UCSD-AML1 (cell line): ENCODE results near the gene LAMP1.
"Not testable (repeated sequence)": the region's sequence is repeated elsewhere in the genome, so short reads cannot be mapped to it uniquely, and the experiment has no call there.

Source experiments
- DNase-seq: peaks from one replicate; lab custom pipeline; 2025; ENCODE audit not compliant: unreplicated experiment; lab: John Stamatoyannopoulos, UW

LAMP1 gene

GRCh38 chr13:113354831-113355610, 58.0 kb downstream of the LAMP1 start:
- no peak for DNase-seq

DNA sequence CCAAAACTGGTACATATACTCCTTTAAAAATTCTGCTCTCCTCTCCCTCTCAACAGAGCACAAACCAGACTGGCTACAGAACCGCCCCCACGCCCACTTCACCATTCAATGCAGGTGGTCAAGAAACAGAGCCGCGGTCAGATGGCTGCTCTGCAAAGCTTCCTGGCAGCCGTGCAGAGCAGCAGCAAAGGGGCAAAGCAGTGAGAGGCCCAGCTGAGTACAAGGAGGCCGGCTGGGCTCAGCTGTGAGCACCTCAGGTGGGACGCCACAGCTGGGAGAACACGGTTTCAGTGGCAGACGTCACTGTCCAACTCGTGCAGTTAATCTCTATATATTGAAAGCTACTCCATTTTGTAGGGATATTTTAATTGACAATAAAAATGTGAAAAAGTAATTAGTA, 58.6 kb downstream of the LAMP1 start:
- DNase-seq = no peak

GRCh38 chr13:113356596-113356995, 59.6 kb downstream of the LAMP1 start:
- no peak for DNase-seq

DNA sequence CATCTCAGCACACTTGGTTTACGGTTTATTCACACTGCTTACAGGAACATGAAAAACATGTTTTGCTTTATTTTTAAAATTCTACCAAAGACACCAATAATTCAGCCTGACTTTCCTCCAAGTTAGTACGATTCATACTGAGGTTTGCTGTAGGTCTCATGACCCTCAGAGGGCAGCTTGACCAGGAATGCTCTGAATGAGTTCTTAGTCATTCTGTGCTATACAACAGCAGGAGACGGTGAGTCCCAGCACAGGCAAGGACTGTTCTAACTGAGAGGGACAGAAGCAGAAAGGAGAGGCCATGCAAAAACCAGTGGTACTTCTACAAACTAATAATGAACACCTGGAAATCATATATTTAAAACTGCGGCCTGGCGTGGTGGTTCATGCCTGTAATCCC, 60.5 kb downstream of the LAMP1 start:
- no peak for DNase-seq

DNA sequence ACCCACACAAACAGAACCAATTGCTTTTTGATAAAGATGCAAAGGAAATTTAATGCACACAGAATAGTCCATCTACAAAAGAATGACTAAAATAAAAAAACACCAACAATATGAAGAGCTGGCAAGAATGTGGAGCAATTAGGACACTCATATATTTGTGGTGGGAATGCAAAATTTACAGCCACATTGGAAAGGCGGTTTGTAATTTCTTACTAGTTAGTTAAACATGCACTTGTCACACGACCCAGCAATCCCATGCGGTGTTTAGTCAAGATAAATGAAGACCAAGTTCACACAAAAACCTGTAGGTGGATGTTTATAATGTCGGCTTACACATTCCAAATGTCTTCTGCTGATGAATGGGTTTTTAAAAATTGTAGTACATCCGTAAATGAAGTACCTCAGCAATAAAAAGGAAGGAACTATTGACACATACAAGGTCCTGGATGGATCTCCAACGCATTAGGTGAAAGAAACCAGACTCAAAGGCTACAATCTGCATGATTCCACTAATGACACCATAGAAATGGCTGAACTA, 61.7 kb downstream of the LAMP1 start:
- DNase-seq = no peak

DNA sequence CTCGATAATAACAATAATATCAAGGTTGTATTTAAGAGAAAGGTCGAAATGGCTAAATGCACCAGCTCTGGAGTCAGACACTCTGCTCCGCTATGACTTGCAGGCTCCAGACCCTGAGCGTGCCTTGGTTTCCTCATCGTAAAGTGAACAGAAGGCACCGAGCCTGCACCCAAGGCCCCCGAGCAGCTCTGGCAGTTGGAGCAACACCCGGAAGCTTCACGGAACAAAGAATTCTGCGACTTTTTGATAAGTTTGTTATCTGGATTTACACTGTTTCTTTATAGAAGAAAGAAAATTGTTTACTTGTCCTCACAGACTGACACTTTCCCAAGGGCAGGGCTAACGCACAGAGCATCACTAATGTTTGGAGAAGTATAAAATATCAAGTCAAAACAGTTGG, 62.5 kb downstream of the LAMP1 start:
- DNase-seq = no peak

GRCh38 chr13:113360446-113360845, 63.4 kb downstream of the LAMP1 start:
- no peak for DNase-seq

GRCh38 chr13:113361406-113361805, 64.4 kb downstream of the LAMP1 start:
- DNase-seq = no peak

GRCh38 chr13:113364311-113364889, 67.4 kb downstream of the LAMP1 start:
- DNase-seq = no peak

GRCh38 chr13:113364901-113365582, 68.0 kb downstream of the LAMP1 start:
- no peak for DNase-seq

DNA sequence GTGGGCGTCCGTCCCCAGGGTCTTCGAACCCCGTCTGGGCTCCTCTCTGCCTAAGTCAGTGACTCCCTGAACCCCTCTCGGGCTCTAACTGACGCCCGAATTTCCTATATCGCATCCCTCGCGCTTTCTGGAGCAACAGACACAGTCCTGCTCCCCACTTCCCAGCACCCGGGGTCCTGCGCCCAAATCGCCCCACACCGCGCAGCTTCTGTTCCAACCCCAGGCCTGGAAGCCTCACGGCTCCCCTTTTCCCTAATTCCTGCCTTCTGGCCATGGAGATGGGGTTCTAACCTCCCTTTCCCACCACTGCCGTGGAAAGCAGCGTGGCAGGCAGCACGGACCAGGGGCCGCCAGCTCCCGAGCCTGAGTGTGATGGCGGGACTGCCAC, 68.5 kb downstream of the LAMP1 start:
- no peak for DNase-seq

DNA sequence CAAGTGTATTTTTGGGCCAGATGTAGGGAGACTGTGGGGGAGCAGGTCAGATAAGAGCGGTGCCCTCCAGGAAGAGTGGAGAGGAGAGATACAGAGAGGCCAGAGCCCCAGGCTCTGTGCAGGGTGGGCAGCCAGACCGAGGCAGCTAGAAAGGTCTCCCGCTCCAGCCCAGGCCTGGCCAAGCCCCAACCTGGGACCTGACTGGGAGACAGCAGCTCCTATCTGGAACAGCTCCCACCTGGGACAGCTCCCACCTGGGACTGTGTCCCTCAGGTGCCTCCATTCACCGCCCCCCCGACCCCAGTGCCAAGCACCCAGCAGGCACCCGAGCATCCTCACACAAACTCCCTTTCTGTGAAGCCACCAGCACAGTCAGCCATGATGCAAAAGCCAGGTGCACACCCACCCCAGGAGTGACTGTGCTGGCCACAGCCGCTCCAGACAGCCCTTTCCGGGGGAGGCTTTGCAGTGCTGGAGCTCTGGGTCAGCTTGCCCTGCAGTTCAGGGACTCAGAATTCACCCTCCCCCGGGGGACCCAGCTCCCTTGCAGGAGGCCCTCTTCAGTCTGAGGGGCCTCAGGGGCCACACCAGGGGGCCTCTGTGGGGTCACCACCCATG, 69.0 kb downstream of the LAMP1 start:
- no peak for DNase-seq

GRCh38 chr13:113367020-113367560, 70.1 kb downstream of the LAMP1 start:
- no peak for DNase-seq

DNA sequence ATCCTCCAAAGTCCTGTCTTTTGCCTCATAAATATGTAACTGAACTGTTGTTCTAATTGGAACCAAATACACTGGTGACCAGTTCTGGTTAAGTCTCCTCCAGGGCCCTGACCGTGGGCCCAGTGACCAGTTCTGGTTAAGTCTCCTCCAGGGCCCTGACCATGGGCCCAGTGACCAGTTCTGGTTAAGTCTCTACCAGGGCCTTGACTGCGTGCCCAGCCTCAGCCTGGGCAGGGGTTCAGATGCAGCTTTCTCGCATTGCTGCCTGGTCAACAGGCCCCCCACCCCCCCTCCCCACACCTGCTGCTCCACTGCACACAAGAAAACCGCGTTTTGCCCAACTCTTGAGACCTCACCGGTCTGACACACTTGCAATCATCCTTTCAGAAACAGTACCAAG, 70.7 kb downstream of the LAMP1 start:
- DNase-seq = no peak

DNA sequence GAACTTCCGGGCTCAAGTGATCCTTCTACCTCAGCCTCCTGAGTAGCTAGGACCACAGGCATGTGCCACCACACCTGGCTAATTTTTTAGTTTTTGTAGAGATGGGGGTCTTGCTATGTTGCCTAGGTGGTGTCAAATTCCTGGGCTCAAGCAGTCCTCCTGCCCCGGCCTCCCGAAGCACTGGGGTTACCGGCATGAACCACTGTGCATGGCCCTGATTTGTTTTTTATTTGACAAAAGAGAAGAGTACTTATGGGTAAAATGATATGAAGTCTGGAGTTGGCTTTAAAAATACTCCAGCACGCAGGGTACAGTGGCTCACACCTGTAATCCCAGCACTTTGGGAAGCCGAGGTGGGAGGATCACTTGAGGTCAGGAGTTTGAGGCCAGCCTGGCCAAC, 71.3 kb downstream of the LAMP1 start:
- DNase-seq = not testable (repeated sequence)

GRCh38 chr13:113369189-113369588, 72.2 kb downstream of the LAMP1 start:
- DNase-seq = no peak

DNA sequence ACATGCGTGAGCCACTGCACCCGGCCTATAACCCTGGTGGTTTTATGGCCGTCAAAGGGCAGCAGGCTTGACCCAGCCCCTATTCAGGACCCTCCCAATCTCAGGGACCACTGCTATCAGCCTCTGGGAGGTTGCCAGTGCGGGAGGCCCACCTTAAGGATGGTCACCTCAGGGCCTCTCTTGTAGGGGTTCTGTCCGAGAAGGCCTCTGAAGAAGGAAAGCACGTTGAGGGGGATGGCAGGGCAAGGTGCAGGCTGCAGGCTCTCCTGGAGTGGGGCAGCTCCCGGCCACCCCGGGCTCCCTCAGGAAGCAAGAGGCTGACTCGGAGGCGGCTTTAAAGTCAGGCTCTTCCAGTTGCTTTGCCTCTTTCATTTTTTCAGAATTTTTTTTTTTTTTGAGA, 72.8 kb downstream of the LAMP1 start:
- no peak for DNase-seq

DNA sequence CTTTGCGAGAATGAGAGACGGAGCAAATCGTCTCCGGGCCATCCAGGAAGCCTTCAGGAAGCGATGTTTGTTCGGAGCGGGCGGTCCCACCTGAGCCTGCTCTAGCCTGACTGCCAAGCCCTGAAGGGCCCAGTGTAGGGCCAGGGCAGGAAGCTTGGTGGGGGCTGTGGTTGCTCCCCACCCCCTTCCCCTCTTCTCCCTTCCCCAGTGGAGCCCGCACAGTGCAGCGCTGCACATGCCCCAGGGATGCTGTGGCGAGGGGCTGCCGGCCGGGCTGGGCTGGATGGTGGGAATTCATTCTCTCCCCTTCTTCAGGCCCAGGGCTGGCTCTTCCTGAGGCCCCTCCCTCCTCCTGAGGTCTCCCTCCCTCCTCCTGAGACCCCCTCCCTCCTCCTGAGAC, 74.0 kb downstream of the LAMP1 start:
- DNase-seq = no peak

GRCh38 chr13:113371701-113372100, 74.7 kb downstream of the LAMP1 start:
- DNase-seq = not testable (repeated sequence)
